NCI-H345 treated with DMSO at 0.1 percent for 48 hours (cell line): ENCODE results near the gene TCIRG1.

ENCODE experiments used
- DNase-seq: peaks from one replicate; lab custom pipeline; 2025; ENCODE audit not compliant: unreplicated experiment; lab: John Stamatoyannopoulos, UW

Gene TCIRG1

GRCh38 chr11:68049509-68050370, 10.9 kb downstream of the TCIRG1 start:
- DNase-seq: no peak

GRCh38 chr11:68050371-68050841, 11.6 kb downstream of the TCIRG1 start:
- no peak for DNase-seq

GRCh38 chr11:68051191-68052136, 12.6 kb downstream of the TCIRG1 start:
- no peak for DNase-seq

- DNase-seq: no peak
These were observed 13.5 kb downstream of the TCIRG1 start for GRCh38 chr11:68052137-68052873.

GRCh38 chr11:68053117-68053516, 14.3 kb downstream of the TCIRG1 start:
- DNase-seq: no peak

- no peak for DNase-seq
These were observed 15.4 kb downstream of the TCIRG1 start for GRCh38 chr11:68053981-68054812.

- DNase-seq: no peak
These were observed 17.8 kb downstream of the TCIRG1 start for GRCh38 chr11:68056317-68057285.

- DNase-seq: no peak
These were observed 19.0 kb downstream of the TCIRG1 start for GRCh38 chr11:68057807-68058206.

GRCh38 chr11:68061508-68061907, 22.7 kb downstream of the TCIRG1 start:
- no peak for DNase-seq

GRCh38 chr11:68064926-68065325, 26.1 kb downstream of the TCIRG1 start:
- DNase-seq: no peak

GRCh38 chr11:68065841-68066240, 27.0 kb downstream of the TCIRG1 start:
- no peak for DNase-seq

GRCh38 chr11:68066742-68067141, 27.9 kb downstream of the TCIRG1 start:
- DNase-seq: no peak

- no peak for DNase-seq
These were observed 29.2 kb downstream of the TCIRG1 start for GRCh38 chr11:68067991-68068390.

- DNase-seq: no peak
These were observed 32.6 kb downstream of the TCIRG1 start for GRCh38 chr11:68071281-68072048.

GRCh38 chr11:68074584-68075352, 35.9 kb downstream of the TCIRG1 start:
- no peak for DNase-seq

- DNase-seq: no peak
These were observed 37.7 kb downstream of the TCIRG1 start for GRCh38 chr11:68076371-68077042.
